Liver (tissue), 3 donors: Measurements from ENCODE around the gene ACBD3.
A peak's percentile ranks its signal among the peaks of the same experiment; 100 is the strongest.

Source experiments
- ATF3 ChIP-seq: IDR thresholded peaks from 2 replicates; pipeline ENCODE4 v1.6.1; 2016; ENCODE audit warnings: antibody characterized with exemption
- CTCF ChIP-seq: fragments of 150-350 bp; IDR thresholded peaks from 2 replicates; pipeline ENCODE4 v1.5.1; 2017; ENCODE audit warnings: improper control_type of control experiment, low read depth, low read length; ENCODE audit not compliant: missing input control
- GABPA ChIP-seq, 2 donors: IDR thresholded peaks in 1 of 2; conservative IDR thresholded peaks in 1 of 2; 2 replicates each; pipeline ENCODE4 v1.6.1; 2016; ENCODE audit warnings: antibody characterized with exemption in 2 of 2, mild to moderate bottlenecking in 1 of 2, moderate library complexity in 1 of 2
- HNF4A ChIP-seq, 2 donors: conservative IDR thresholded peaks; 2 replicates each; pipeline ENCODE4 v1.6.1; 2016; ENCODE audit warnings: antibody characterized with exemption in 2 of 2, mild to moderate bottlenecking in 2 of 2
- HNF4G ChIP-seq: IDR thresholded peaks from 2 replicates; pipeline ENCODE4 v1.6.1; 2016; ENCODE audit warnings: antibody characterized with exemption
- MAX ChIP-seq: IDR thresholded peaks from 2 replicates; pipeline ENCODE4 v1.6.1; 2016; ENCODE audit warnings: antibody characterized with exemption
- RAD21 ChIP-seq, 2 donors: IDR thresholded peaks; 2 replicates each; pipeline ENCODE4 v1.6.1; 2016; ENCODE audit warnings: antibody characterized with exemption in 2 of 2, mild to moderate bottlenecking in 2 of 2
- REST ChIP-seq: IDR thresholded peaks from 2 replicates; pipeline ENCODE4 v1.6.1; 2016; ENCODE audit warnings: antibody characterized with exemption, mild to moderate bottlenecking
- TAF1 ChIP-seq: conservative IDR thresholded peaks from 2 replicates; pipeline ENCODE4 v1.6.1; 2016; ENCODE audit warnings: antibody characterized with exemption, mild to moderate bottlenecking
- ZBTB33 ChIP-seq: IDR thresholded peaks from 2 replicates; pipeline ENCODE4 v1.6.1; 2016; ENCODE audit warnings: antibody characterized with exemption
- donor health status: healthy.
- donor health status: healthy.

- TF ChIP-seq CTCF (no peak), RAD21 (IDR thresholded peaks at IDR 0.05) (no peak), GABPA (IDR thresholded peaks at IDR 0.05 in 1 of 2, conservative IDR thresholded peaks at IDR 0.05 in 1 of 2) (peak in 1 of 2 donors; percentile 13), TAF1 (no peak), ZBTB33 (no peak), ATF3 (no peak), REST (no peak), HNF4G (no peak), MAX (no peak), HNF4A (conservative IDR thresholded peaks at IDR 0.05) (no peak)
Observed at GRCh38 chr1:226108935-226109828, 77.4 kb downstream of the ACBD3 start.
